ENCODE results near the gene PRAMEF8.
"Not testable (repeated sequence)": the region's sequence is repeated elsewhere in the genome, so short reads cannot be mapped to it uniquely, and the experiment has no call there.

The PRAMEF8 gene

GRCh38 chr1:13285037-13285436 is at the start of gene PRAMEF8:
TSS of gene PRAMEF8 (minus strand) at chr1:13285137. CDS start at chr1:13284091, 1,046 bp downstream.
- not testable (repeated sequence) for DNase-seq (ENCODE audit: low spot score)

GRCh38 chr1:13315281-13315680 is 30.3 kb upstream of the PRAMEF8 start, which contains the start of gene PRAMEF15:
TSS of gene PRAMEF15 (plus strand) at chr1:13315581. CDS start at chr1:13318408, 2,827 bp downstream.
- DNase-seq (ENCODE audit: low spot score) = not testable (repeated sequence)

- not testable (repeated sequence) for DNase-seq (ENCODE audit: low spot score)
Measured at GRCh38 chr1:13303239-13303638, 18.3 kb upstream of the PRAMEF8 start, which contains the start of gene PRAMEF33. TSS of gene PRAMEF33 (plus strand) at chr1:13303539. CDS start at chr1:13305955, 2,416 bp downstream.

- DNase-seq (ENCODE audit: low spot score) = not testable (repeated sequence)
Measured at GRCh38 chr1:13302197-13302596, 17.3 kb upstream of the PRAMEF8 start.

GRCh38 chr1:13298699-13299098 is 13.8 kb upstream of the PRAMEF8 start:
- DNase-seq (ENCODE audit: low spot score) = not testable (repeated sequence)

- not testable (repeated sequence) for DNase-seq (ENCODE audit: low spot score)
Measured at GRCh38 chr1:13297216-13297931, 12.4 kb upstream of the PRAMEF8 start.

- DNase-seq (ENCODE audit: low spot score) = not testable (repeated sequence)
Measured at GRCh38 chr1:13289030-13289429, 4.1 kb upstream of the PRAMEF8 start.

- DNase-seq (ENCODE audit: low spot score) = not testable (repeated sequence)
Measured at GRCh38 chr1:13279617-13280016, 5.3 kb downstream of the PRAMEF8 start.

GRCh38 chr1:13277016-13277415 is 7.9 kb downstream of the PRAMEF8 start:
- not testable (repeated sequence) for DNase-seq (ENCODE audit: low spot score)

GRCh38 chr1:13265124-13265523 is 19.8 kb downstream of the PRAMEF8 start:
- DNase-seq (ENCODE audit: low spot score) = not testable (repeated sequence)

- not testable (repeated sequence) for DNase-seq (ENCODE audit: low spot score)
Measured at GRCh38 chr1:13253898-13254297, 31.0 kb downstream of the PRAMEF8 start, which contains the start of gene PRAMEF5. TSS of gene PRAMEF5 (plus strand) at chr1:13254198. CDS start at chr1:13259269, 5,071 bp downstream.

- not testable (repeated sequence) for DNase-seq (ENCODE audit: low spot score)
Measured at GRCh38 chr1:13247122-13247521, 37.8 kb downstream of the PRAMEF8 start.

- not testable (repeated sequence) for DNase-seq (ENCODE audit: low spot score)
Measured at GRCh38 chr1:13246554-13246871, 38.4 kb downstream of the PRAMEF8 start.

GRCh38 chr1:13245841-13246553 is 38.9 kb downstream of the PRAMEF8 start:
- DNase-seq (ENCODE audit: low spot score) = not testable (repeated sequence)

- DNase-seq (ENCODE audit: low spot score) = not testable (repeated sequence)
Measured at GRCh38 chr1:13243536-13244263, 41.2 kb downstream of the PRAMEF8 start.

- not testable (repeated sequence) for DNase-seq (ENCODE audit: low spot score)
Measured at GRCh38 chr1:13239633-13240032, 45.3 kb downstream of the PRAMEF8 start.

- not testable (repeated sequence) for DNase-seq (ENCODE audit: low spot score)
Measured at GRCh38 chr1:13237572-13237971, 47.4 kb downstream of the PRAMEF8 start.

- not testable (repeated sequence) for DNase-seq (ENCODE audit: low spot score)
Measured at GRCh38 chr1:13234057-13234456, 50.9 kb downstream of the PRAMEF8 start.

GRCh38 chr1:13232056-13232455 is 52.9 kb downstream of the PRAMEF8 start:
- not testable (repeated sequence) for DNase-seq (ENCODE audit: low spot score)
